ENCODE data around the gene DDX10.

The DDX10 gene

DNA sequence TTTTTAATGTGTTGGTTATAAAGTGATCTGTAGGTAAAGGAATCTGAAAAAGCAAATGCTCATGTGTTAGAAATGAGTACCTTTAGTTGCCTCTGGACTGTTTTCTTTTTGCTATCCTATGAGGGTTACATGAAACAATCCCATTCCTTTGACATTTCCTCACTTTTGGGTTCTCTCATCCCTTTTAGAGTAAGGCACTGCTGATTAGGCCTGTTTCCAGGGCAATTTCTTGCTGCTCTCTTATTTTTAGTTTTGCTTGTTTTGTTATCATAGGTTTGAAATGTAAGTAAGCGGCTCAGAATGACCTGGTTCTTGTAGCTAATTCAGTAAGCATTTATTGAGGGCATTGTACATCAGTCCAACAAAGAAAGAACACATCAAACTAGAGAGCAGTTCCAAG is 138.9 kb downstream of the DDX10 start:
- no peaks in the 10 kb centered on the region for H3K27me3 ChIP-seq (ENCODE audit: insufficient read depth, poor library complexity, severe bottlenecking)
- no peak overlapping the region for H3K4me3 ChIP-seq (replicated peaks; ENCODE audit: insufficient read depth, low read length)
- TF ChIP-seq POLR2AphosphoS5 (IDR thresholded peaks at IDR 0.05; ENCODE audit: low read depth), result no peak
- no peak for TF ChIP-seq SPI1 (IDR thresholded peaks at IDR 0.05; ENCODE audit: borderline replicate concordance, low read depth)
- TF ChIP-seq, protein P1, sequence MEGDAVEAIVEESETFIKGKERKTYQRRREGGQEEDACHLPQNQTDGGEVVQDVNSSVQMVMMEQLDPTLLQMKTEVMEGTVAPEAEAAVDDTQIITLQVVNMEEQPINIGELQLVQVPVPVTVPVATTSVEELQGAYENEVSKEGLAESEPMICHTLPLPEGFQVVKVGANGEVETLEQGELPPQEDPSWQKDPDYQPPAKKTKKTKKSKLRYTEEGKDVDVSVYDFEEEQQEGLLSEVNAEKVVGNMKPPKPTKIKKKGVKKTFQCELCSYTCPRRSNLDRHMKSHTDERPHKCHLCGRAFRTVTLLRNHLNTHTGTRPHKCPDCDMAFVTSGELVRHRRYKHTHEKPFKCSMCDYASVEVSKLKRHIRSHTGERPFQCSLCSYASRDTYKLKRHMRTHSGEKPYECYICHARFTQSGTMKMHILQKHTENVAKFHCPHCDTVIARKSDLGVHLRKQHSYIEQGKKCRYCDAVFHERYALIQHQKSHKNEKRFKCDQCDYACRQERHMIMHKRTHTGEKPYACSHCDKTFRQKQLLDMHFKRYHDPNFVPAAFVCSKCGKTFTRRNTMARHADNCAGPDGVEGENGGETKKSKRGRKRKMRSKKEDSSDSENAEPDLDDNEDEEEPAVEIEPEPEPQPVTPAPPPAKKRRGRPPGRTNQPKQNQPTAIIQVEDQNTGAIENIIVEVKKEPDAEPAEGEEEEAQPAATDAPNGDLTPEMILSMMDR (IDR thresholded peaks at IDR 0.05; ENCODE audit: insufficient read depth, low read length), result no peak
- TF ChIP-seq, protein P2, sequence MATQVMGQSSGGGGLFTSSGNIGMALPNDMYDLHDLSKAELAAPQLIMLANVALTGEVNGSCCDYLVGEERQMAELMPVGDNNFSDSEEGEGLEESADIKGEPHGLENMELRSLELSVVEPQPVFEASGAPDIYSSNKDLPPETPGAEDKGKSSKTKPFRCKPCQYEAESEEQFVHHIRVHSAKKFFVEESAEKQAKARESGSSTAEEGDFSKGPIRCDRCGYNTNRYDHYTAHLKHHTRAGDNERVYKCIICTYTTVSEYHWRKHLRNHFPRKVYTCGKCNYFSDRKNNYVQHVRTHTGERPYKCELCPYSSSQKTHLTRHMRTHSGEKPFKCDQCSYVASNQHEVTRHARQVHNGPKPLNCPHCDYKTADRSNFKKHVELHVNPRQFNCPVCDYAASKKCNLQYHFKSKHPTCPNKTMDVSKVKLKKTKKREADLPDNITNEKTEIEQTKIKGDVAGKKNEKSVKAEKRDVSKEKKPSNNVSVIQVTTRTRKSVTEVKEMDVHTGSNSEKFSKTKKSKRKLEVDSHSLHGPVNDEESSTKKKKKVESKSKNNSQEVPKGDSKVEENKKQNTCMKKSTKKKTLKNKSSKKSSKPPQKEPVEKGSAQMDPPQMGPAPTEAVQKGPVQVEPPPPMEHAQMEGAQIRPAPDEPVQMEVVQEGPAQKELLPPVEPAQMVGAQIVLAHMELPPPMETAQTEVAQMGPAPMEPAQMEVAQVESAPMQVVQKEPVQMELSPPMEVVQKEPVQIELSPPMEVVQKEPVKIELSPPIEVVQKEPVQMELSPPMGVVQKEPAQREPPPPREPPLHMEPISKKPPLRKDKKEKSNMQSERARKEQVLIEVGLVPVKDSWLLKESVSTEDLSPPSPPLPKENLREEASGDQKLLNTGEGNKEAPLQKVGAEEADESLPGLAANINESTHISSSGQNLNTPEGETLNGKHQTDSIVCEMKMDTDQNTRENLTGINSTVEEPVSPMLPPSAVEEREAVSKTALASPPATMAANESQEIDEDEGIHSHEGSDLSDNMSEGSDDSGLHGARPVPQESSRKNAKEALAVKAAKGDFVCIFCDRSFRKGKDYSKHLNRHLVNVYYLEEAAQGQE (IDR thresholded peaks at IDR 0.05; ENCODE audit: insufficient replicate concordance, low read depth), result no peak
- no peak for TF ChIP-seq GABPA (IDR thresholded peaks at IDR 0.05; ENCODE audit: low read depth)
- no peak for DNase-seq (ENCODE audit: low read depth in 1 of 2, low spot score in 1 of 2)
- H3K27ac ChIP-seq (replicated peaks), result no peak overlapping the region

DNA sequence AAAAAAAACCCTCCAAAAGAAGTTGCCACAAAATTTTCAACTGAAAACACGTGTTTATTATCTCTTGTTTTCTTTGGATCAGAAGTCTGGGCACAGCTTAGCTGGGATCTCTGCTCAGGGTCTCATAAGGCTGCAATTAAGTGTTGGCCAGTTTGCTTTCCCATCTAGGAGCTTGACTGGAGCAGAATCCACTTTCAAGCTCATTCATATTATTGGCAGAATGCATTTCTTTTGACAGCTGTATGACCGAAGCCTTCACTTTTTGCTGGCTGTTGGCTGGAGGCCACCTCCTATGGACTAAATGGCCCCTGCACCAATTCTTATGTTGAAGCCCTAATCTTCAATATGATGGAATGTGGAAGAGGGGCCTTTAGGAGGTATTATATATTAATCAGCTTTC is 139.6 kb downstream of the DDX10 start:
- Histone ChIP-seq H3K4me3 (replicated peaks; ENCODE audit: insufficient read depth, low read length) (no peak overlapping the region), H3K27me3 (ENCODE audit: insufficient read depth, poor library complexity, severe bottlenecking) (no peaks in the 10 kb centered on the region), H3K27ac (replicated peaks) (no peak overlapping the region)
- TF ChIP-seq GABPA (IDR thresholded peaks at IDR 0.05; ENCODE audit: low read depth) (no peak), POLR2AphosphoS5 (IDR thresholded peaks at IDR 0.05; ENCODE audit: low read depth) (no peak), SPI1 (IDR thresholded peaks at IDR 0.05; ENCODE audit: borderline replicate concordance, low read depth) (no peak)
- TF ChIP-seq, protein P1 (IDR thresholded peaks at IDR 0.05; ENCODE audit: insufficient read depth, low read length), result no peak
- TF ChIP-seq, protein P2 (IDR thresholded peaks at IDR 0.05; ENCODE audit: insufficient replicate concordance, low read depth), result no peak
- DNase-seq (ENCODE audit: low read depth in 1 of 2, low spot score in 1 of 2), result no peak

DNA sequence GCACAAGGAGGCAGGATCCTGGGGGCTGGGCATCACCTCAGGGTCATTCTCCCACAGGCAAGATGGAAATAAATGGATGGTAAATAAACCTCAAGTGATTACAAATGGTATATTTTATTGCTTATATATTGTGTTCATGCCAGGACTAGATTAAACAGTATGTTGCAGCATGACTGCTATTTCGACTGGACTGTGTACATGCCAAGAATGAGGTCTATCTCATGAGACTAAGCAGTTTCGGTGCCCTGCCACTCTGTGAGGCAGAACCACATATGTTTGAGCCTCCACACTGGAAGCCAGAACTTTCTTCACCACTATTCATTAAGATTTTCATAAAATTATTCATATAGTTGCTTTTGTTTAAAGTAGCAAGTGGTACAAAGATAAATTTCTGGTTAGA is 140.2 kb downstream of the DDX10 start:
- no peak for DNase-seq (ENCODE audit: low read depth in 1 of 2, low spot score in 1 of 2)
- TF ChIP-seq POLR2AphosphoS5 (IDR thresholded peaks at IDR 0.05; ENCODE audit: low read depth) (no peak), SPI1 (IDR thresholded peaks at IDR 0.05; ENCODE audit: borderline replicate concordance, low read depth) (no peak)
- TF ChIP-seq, protein P2 (IDR thresholded peaks at IDR 0.05; ENCODE audit: insufficient replicate concordance, low read depth), result no peak
- Histone ChIP-seq H3K27ac (replicated peaks) (no peak overlapping the region), H3K27me3 (ENCODE audit: insufficient read depth, poor library complexity, severe bottlenecking) (no peaks in the 10 kb centered on the region), H3K4me3 (replicated peaks; ENCODE audit: insufficient read depth, low read length) (no peak overlapping the region)

Data from HL-60 (cell line).